ENCODE data around the gene RANGAP1.

GRCh38 chr22:41284465-41284864, 1.5 kb downstream of the RANGAP1 start:
- TF ChIP-seq CTCF (IDR thresholded peaks at IDR 0.05) = no peak
- TF ChIP-seq POLR2A (IDR thresholded peaks at IDR 0.05) = no peak

All from lower leg skin (tissue), 3 donors.